ENCODE data around the gene OBSCN. TPM values are rescaled to one million over a fixed set of nuclear protein-coding genes. Genes with fewer than 3 reads are reported as not detected.

Gene OBSCN
- total and polyA plus RNA-seq, 2 of the 13 experiments (the other 11 are each of a cell fraction or from before 2014, with no cell fraction given) = 0.20 TPM

- Histone ChIP-seq H3K4me2 (ENCODE audit: low read depth, low read length) (no peak overlapping the region), H4K20me1 (ENCODE audit: insufficient read depth, low read length) (no peaks in the 10 kb centered on the region), H3K4me1 (ENCODE audit: insufficient read depth, low read length) (peaks cover 7% of the 10 kb centered on the region), H3K27me3 (ENCODE audit: control insufficient read depth in 1 of 2, insufficient read depth in 2 of 2, low read length in 2 of 2) (peaks cover 0 to 3% of the 10 kb centered on the region in 2 experiments; a peak in 4 of 5 replicates), H3K9me3 (ENCODE audit: low read length) (no peaks in the 10 kb centered on the region), H2AFZ (ENCODE audit: low read length) (no peak overlapping the region), H3K9ac (ENCODE audit: insufficient read depth, low read depth, low read length) (no peak overlapping the region), H3K4me3 (replicated peaks in 1 of 3; ENCODE audit: insufficient read depth in 1 of 3, low read depth in 2 of 3, low read length in 3 of 3) (no peak overlapping the region), H3K36me3 (replicated peaks in 1 of 2; ENCODE audit: control insufficient read depth in 1 of 2, insufficient read depth in 2 of 2, low read length in 2 of 2) (no peaks in the 10 kb centered on the region), H3K27ac (ENCODE audit: extremely low read length, insufficient read depth, low read length) (no peak overlapping the region), H3K79me2 (ENCODE audit: insufficient read depth, low read length) (no peaks in the 10 kb centered on the region)
- DNase-seq (ENCODE audit: low spot score) = no peak
- 0% methylated on average over 3 of the region's 4 CpGs for WGBS (ENCODE audit: low lambda C conversion rate)
- BruUV-seq (replicated peaks) = no TSS peak
- in situ Hi-C loops (cut with HindIII; ENCODE audit: extremely low pct_ligation_motif_present, low pct_unique_long_range_greater_than_20kb) (no loop called here), intact Hi-C loops (cut with micrococcal nuclease; ENCODE audit: unreplicated experiment) (no loop called here)
- ChIA-PET CTCF (ENCODE audit: low intra/inter-chr PET ratio, low total read pairs) (no interaction called here), POLR2A (no interaction called here)
- ATAC-seq = no peak
- FAIRE-seq = no peak
- TF ChIP-seq, protein P1, sequence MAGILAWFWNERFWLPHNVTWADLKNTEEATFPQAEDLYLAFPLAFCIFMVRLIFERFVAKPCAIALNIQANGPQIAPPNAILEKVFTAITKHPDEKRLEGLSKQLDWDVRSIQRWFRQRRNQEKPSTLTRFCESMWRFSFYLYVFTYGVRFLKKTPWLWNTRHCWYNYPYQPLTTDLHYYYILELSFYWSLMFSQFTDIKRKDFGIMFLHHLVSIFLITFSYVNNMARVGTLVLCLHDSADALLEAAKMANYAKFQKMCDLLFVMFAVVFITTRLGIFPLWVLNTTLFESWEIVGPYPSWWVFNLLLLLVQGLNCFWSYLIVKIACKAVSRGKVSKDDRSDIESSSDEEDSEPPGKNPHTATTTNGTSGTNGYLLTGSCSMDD (CRISPR knock-in tag; IDR thresholded peaks at IDR 0.05) = no peak
- TF ChIP-seq FOSL1 (CRISPR knock-in tag; IDR thresholded peaks at IDR 0.05; ENCODE audit: borderline replicate concordance) (no peak), ZNF788 (CRISPR knock-in tag; IDR thresholded peaks at IDR 0.05; ENCODE audit: borderline replicate concordance) (no peak), POGZ (CRISPR knock-in tag; IDR thresholded peaks at IDR 0.05) (no peak), SPEN (CRISPR knock-in tag; IDR thresholded peaks at IDR 0.05; ENCODE audit: low read depth) (no peak), KMT2B (CRISPR knock-in tag; IDR thresholded peaks at IDR 0.05) (no peak), ELF3 (CRISPR knock-in tag; IDR thresholded peaks at IDR 0.05) (no peak), ZSCAN21 (CRISPR knock-in tag; IDR thresholded peaks at IDR 0.05; ENCODE audit: borderline replicate concordance) (no peak), SYNCRIP (IDR thresholded peaks at IDR 0.05; ENCODE audit: insufficient read depth, low read depth, low read length) (no peak), SIX1 (CRISPR knock-in tag; IDR thresholded peaks at IDR 0.05; ENCODE audit: borderline replicate concordance) (no peak), ZNF543 (CRISPR knock-in tag; IDR thresholded peaks at IDR 0.05) (no peak), ZBTB4 (CRISPR knock-in tag; IDR thresholded peaks at IDR 0.05; ENCODE audit: borderline replicate concordance) (no peak), CREB1 (IDR thresholded peaks at IDR 0.05) (no peak), CREB1 (CRISPR knock-in tag; IDR thresholded peaks at IDR 0.05) (no peak), RBM22 (optimal IDR thresholded peaks at IDR 0.05; ENCODE audit: low read length) (no peak), ELF1 (CRISPR knock-in tag; IDR thresholded peaks at IDR 0.05) (no peak)
- TF ChIP-seq, protein P2, sequence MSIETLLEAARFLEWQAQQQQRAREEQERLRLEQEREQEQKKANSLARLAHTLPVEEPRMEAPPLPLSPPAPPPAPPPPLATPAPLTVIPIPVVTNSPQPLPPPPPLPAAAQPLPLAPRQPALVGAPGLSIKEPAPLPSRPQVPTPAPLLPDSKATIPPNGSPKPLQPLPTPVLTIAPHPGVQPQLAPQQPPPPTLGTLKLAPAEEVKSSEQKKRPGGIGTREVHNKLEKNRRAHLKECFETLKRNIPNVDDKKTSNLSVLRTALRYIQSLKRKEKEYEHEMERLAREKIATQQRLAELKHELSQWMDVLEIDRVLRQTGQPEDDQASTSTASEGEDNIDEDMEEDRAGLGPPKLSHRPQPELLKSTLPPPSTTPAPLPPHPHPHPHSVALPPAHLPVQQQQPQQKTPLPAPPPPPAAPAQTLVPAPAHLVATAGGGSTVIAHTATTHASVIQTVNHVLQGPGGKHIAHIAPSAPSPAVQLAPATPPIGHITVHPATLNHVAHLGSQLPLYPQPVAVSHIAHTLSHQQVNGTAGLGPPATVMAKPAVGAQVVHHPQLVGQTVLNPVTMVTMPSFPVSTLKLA (IDR thresholded peaks at IDR 0.05) = no peak
- TF ChIP-seq, protein P3, sequence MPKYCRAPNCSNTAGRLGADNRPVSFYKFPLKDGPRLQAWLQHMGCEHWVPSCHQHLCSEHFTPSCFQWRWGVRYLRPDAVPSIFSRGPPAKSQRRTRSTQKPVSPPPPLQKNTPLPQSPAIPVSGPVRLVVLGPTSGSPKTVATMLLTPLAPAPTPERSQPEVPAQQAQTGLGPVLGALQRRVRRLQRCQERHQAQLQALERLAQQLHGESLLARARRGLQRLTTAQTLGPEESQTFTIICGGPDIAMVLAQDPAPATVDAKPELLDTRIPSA (CRISPR knock-in tag; IDR thresholded peaks at IDR 0.05; ENCODE audit: borderline replicate concordance) = no peak
- TF ChIP-seq, protein P4, sequence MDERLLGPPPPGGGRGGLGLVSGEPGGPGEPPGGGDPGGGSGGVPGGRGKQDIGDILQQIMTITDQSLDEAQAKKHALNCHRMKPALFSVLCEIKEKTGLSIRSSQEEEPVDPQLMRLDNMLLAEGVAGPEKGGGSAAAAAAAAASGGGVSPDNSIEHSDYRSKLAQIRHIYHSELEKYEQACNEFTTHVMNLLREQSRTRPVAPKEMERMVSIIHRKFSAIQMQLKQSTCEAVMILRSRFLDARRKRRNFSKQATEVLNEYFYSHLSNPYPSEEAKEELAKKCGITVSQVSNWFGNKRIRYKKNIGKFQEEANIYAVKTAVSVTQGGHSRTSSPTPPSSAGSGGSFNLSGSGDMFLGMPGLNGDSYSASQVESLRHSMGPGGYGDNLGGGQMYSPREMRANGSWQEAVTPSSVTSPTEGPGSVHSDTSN (CRISPR knock-in tag; IDR thresholded peaks at IDR 0.05) = no peak
These were observed 155.1 kb downstream of the OBSCN start for GRCh38 chr1:228362884-228363450.
